Fibroblast of upper back skin (primary cell): ENCODE measurements around the gene TRAF3.

Source experiments
- DNase-seq: peaks from one replicate; pipeline ENCODE4 v3.0.0-alpha.2; 2013

The TRAF3 gene

GRCh38 chr14:102911541-102911951 lies 134.3 kb downstream of the TRAF3 start:
- no peak for DNase-seq

GRCh38 chr14:102911991-102912761 lies 134.9 kb downstream of the TRAF3 start:
- no peak for DNase-seq

GRCh38 chr14:102913341-102914211 lies 136.3 kb downstream of the TRAF3 start:
- no peak for DNase-seq

- DNase-seq, result no peak
These were observed 137.4 kb downstream of the TRAF3 start for GRCh38 chr14:102914474-102915291.

GRCh38 chr14:102915292-102916110 lies 138.3 kb downstream of the TRAF3 start:
- DNase-seq, result no peak

GRCh38 chr14:102916347-102917055 lies 139.3 kb downstream of the TRAF3 start:
- DNase-seq, result no peak

- DNase-seq, result no peak
These were observed 139.8 kb downstream of the TRAF3 start for GRCh38 chr14:102917056-102917385.

GRCh38 chr14:102917469-102918211 lies 140.4 kb downstream of the TRAF3 start:
- peak; percentile 41 for DNase-seq

- DNase-seq, result no peak
These were observed 141.2 kb downstream of the TRAF3 start for GRCh38 chr14:102918438-102918837.

- DNase-seq, result no peak
These were observed 143.2 kb downstream of the TRAF3 start for GRCh38 chr14:102920273-102920997.

GRCh38 chr14:102920998-102921304 lies 143.7 kb downstream of the TRAF3 start:
- DNase-seq, result no peak

GRCh38 chr14:102922490-102923200 lies 145.4 kb downstream of the TRAF3 start, which contains the start of gene AMN:
Gene AMN, plus strand, starts transcription at chr14:102922663. Its CDS starts 26 bp downstream, at chr14:102922689.
- DNase-seq, result no peak

- DNase-seq, result no peak
These were observed 146.1 kb downstream of the TRAF3 start for GRCh38 chr14:102923201-102923924.

- DNase-seq, result no peak
These were observed 146.8 kb downstream of the TRAF3 start for GRCh38 chr14:102923925-102924486.

GRCh38 chr14:102924632-102925588 lies 147.7 kb downstream of the TRAF3 start:
- no peak for DNase-seq

GRCh38 chr14:102925646-102926045 lies 148.4 kb downstream of the TRAF3 start:
- no peak for DNase-seq

- DNase-seq, result no peak
These were observed 148.9 kb downstream of the TRAF3 start for GRCh38 chr14:102926104-102926503.
